CD4-positive, alpha-beta T cell (primary cell): ENCODE results near the gene CD33. TPM values are rescaled to one million over a fixed set of nuclear protein-coding genes. Genes with fewer than 3 reads are reported as not detected.

ENCODE experiments used
- ATAC-seq: fragments of 200-7000 bp; cut with Tn5 transposase; one replicate; pipeline ENCODE4 v1.10.0; 2022; ENCODE audit warnings: mild to moderate bottlenecking; ENCODE audit not compliant: poor library complexity
- CTCF ChIA-PET: fragments of 350-600 bp; sonication (Branson Sonifier 250); formaldehyde crosslinking; loops from one replicate; lab custom pipeline; 2021; ENCODE audit warnings: antibody characterized with exemption, inconsistent platforms; lab: Charles Lee
- POLR2A ChIA-PET: fragments of 350-600 bp; sonication (Branson Sonifier 250); formaldehyde crosslinking; loops from one replicate; lab custom pipeline; 2021; ENCODE audit warnings: antibody characterized with exemption, inconsistent platforms; lab: Charles Lee
- DNase-seq, 14 experiments: peaks; one replicate each; pipeline ENCODE4 v3.0.0-alpha.2; 2013 to 2020; ENCODE audit warnings: mixed read lengths in 2 of 14
- H3K27ac ChIP-seq, 2 donors: one replicate each; pipeline versions ENCODE4 v1.5.1 to v1.7.0; 2013; ENCODE audit warnings: low read length in 2 of 2, low read depth in 1 of 2, mild to moderate bottlenecking in 1 of 2
- H3K27me3 ChIP-seq, 2 experiments: 1 replicate in 1 of 2; 2 replicates in 1 of 2; pipeline versions ENCODE4 v1.6.1 to v1.7.0; 2013; ENCODE audit warnings: low read length in 2 of 2, control low read depth in 1 of 2, mild to moderate bottlenecking in 1 of 2, moderate library complexity in 1 of 2; ENCODE audit not compliant: insufficient read depth in 2 of 2, control insufficient read depth in 1 of 2
- H3K36me3 ChIP-seq: one replicate; pipeline ENCODE4 v1.6.1; 2013; ENCODE audit warnings: low read length, control low read depth; ENCODE audit not compliant: insufficient read depth
- H3K4me1 ChIP-seq: one replicate; pipeline ENCODE4 v1.6.1; 2013; ENCODE audit warnings: low read length, control low read depth; ENCODE audit not compliant: insufficient read depth
- H3K4me3 ChIP-seq: one replicate; pipeline ENCODE4 v1.5.1; 2013; ENCODE audit warnings: mild to moderate bottlenecking, low read length, moderate library complexity
- H3K9me3 ChIP-seq, 2 experiments: 1 replicate in 1 of 2; 2 replicates in 1 of 2; pipeline versions ENCODE4 v1.6.1 to v1.7.0; 2013; ENCODE audit warnings: low read length in 2 of 2, mild to moderate bottlenecking in 2 of 2, control low read depth in 1 of 2, moderate library complexity in 1 of 2; ENCODE audit not compliant: control insufficient read depth in 1 of 2, insufficient read depth in 1 of 2
- H3K27ac Mint-ChIP-seq: one replicate; pipeline ENCODE4 v1.8.0; 2020; ENCODE audit warnings: mixed read lengths
- H3K27me3 Mint-ChIP-seq: one replicate; pipeline ENCODE4 v1.8.0; 2021; ENCODE audit warnings: mixed read lengths
- H3K36me3 Mint-ChIP-seq: one replicate; pipeline ENCODE4 v1.8.0; 2021; ENCODE audit warnings: low read depth, mixed read lengths
- H3K4me1 Mint-ChIP-seq: one replicate; pipeline ENCODE4 v1.8.0; 2021; ENCODE audit warnings: low read depth, mixed read lengths
- H3K4me3 Mint-ChIP-seq: one replicate; pipeline ENCODE4 v1.8.0; 2020; ENCODE audit warnings: mild to moderate bottlenecking, mixed read lengths
- H3K9me3 Mint-ChIP-seq: one replicate; pipeline ENCODE4 v1.8.0; 2020; ENCODE audit warnings: mixed read lengths
- intact Hi-C, 2 experiments: fragments of 100-400 bp; cut with DNase I in 1 of 2; cut with micrococcal nuclease in 1 of 2; formaldehyde crosslinking; loops; one replicate each; pipeline versions ENCODE4 v1.15.1 to v1.9.0; 2023 to 2025; cut with DNase I, micrococcal nuclease
- total RNA-seq, 174 experiments: library from RNA in 2 of 174; stranded (reverse) in 2 of 174; gene quantifications; one replicate each; pipeline ENCODE4 v1.2.3 and lab custom pipeline; 2021 to 2026
- TF ChIP-seq, protein P1 (sequence below): fragments of 200-600 bp; IDR thresholded peaks from one replicate; pipeline ENCODE4 v1.8.0; 2022; ENCODE audit warnings: antibody characterized with exemption, mild to moderate bottlenecking

The CD33 gene
- total RNA-seq, 2 experiments from 2014 or later, result 0.60 to 1.7 TPM

DNA sequence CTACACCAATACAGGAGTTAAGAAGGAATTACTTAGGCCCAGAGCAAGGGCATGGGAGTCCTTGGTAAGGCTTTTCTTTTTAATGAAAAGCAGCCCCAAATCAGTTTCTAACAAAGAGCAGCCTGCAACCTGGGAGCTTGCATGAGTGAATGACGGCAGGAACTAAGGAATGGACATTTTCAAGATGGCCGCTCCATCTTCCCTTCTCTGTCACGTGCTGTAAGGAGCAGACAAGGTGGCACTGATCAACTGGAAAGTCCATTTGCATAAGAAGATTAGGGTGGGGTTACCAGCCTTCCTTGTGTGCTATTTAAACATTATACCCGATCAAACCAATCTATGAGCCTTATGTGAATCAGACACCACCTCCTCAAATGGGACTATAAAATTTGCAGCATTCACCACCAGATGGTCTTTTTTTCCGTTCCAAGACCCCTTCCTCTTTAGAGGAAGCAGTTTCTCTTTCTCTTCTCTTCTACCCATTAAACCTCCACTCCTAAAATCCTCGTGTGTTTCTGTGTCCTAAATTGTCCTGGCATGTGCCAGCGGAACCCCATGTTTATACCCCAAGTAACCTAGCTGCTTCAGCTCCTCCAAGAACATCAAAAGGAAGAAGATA lies 23.2 kb downstream of the CD33 start:
- H3K27ac Mint-ChIP-seq, result no peak overlapping the region
- no peaks in the 10 kb centered on the region for H3K9me3 Mint-ChIP-seq
- Histone ChIP-seq H3K27ac (no peak overlapping the region), H3K36me3 (no peaks in the 10 kb centered on the region), H3K4me1 (no peaks in the 10 kb centered on the region), H3K9me3 (peaks cover 0 to 11% of the 10 kb centered on the region in 2 experiments), H3K27me3 (no peaks in the 10 kb centered on the region), H3K4me3 (no peak overlapping the region)
- TF ChIP-seq, protein P1, sequence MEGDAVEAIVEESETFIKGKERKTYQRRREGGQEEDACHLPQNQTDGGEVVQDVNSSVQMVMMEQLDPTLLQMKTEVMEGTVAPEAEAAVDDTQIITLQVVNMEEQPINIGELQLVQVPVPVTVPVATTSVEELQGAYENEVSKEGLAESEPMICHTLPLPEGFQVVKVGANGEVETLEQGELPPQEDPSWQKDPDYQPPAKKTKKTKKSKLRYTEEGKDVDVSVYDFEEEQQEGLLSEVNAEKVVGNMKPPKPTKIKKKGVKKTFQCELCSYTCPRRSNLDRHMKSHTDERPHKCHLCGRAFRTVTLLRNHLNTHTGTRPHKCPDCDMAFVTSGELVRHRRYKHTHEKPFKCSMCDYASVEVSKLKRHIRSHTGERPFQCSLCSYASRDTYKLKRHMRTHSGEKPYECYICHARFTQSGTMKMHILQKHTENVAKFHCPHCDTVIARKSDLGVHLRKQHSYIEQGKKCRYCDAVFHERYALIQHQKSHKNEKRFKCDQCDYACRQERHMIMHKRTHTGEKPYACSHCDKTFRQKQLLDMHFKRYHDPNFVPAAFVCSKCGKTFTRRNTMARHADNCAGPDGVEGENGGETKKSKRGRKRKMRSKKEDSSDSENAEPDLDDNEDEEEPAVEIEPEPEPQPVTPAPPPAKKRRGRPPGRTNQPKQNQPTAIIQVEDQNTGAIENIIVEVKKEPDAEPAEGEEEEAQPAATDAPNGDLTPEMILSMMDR, result no peak
- H3K4me3 Mint-ChIP-seq, result no peak overlapping the region
- CTCF ChIA-PET, result no interaction called here
- H3K4me1 Mint-ChIP-seq, result no peaks in the 10 kb centered on the region
- DNase-seq, result no peak
- intact Hi-C loops, result no loop called here
- ATAC-seq, result no peak
- POLR2A ChIA-PET, result no interaction called here
- H3K27me3 Mint-ChIP-seq, result peaks cover 19% of the 10 kb centered on the region
- H3K36me3 Mint-ChIP-seq, result no peaks in the 10 kb centered on the region

DNA sequence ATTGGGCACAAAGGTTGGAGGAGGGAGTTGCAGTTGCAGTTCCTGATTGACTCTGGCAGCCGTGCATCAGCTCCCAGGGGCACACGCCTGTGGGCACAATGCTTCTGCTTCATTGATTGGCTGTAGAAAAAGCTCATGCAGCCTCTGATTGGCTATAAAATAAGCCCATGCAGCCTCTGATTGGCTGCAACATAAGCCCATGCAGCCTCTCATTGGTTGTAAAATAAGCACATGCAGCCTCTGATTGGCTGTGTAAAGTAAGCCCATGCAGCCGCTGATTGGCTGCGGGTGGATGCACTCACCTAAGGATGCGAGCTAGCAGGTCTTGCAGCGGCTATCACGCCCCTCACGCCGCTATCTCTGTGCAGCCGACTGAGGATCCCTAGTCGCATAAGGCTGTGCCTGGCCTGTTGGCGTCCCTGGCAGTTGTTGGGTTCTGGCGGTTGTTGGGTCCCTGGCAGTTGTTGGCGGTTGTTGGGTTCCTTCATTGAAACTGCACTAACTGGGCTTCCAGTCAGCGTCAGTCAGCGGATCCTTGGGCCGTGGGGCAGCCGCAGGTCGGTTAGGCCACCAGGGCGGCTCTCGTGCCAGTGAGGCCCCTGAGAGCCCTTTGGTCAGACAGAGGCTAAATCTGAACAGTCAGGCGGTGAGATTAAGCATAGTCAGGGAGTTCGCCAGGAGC lies 26.0 kb downstream of the CD33 start, which contains the start of gene SIGLECL1:
Gene SIGLECL1 (plus strand): TSS at position 295 of the 682 bp plus-strand sequence. CDS start 12,993 bp downstream, outside the sequence.
- POLR2A ChIA-PET, result no interaction called here
- peaks cover 10% of the 10 kb centered on the region for H3K27me3 Mint-ChIP-seq

DNA sequence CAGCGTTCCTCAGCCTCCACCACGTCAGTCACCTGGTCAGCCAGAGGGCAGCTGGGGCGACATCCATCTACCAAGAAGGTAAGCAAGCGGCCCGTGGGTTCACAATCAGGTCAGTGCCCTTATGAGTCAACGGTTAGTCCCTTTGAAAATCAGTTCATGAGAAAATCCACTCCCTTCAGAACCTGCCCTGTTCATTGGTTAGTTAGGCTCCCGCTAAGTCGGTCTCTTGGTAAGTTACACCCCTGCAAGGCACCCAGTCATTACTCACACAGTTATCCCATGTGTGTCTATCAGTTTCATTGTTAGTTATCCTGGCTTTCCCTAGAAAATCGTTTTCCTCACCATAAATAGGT lies 26.6 kb downstream of the CD33 start:
- Histone ChIP-seq H3K36me3 (no peaks in the 10 kb centered on the region), H3K27me3 (peaks cover 0 to 3% of the 10 kb centered on the region in 2 experiments), H3K4me3 (no peak overlapping the region), H3K9me3 (peaks cover 0 to 11% of the 10 kb centered on the region in 2 experiments), H3K4me1 (peaks cover 3% of the 10 kb centered on the region), H3K27ac (no peak overlapping the region)
- no peak for DNase-seq
- H3K36me3 Mint-ChIP-seq, result no peaks in the 10 kb centered on the region
- TF ChIP-seq, protein P1, result no peak
- no peak for ATAC-seq
- H3K9me3 Mint-ChIP-seq, result no peaks in the 10 kb centered on the region
- POLR2A ChIA-PET, result no interaction called here
- H3K4me1 Mint-ChIP-seq, result no peaks in the 10 kb centered on the region
- CTCF ChIA-PET, result no interaction called here
- no peak overlapping the region for H3K4me3 Mint-ChIP-seq
- peaks cover 10% of the 10 kb centered on the region for H3K27me3 Mint-ChIP-seq
- intact Hi-C loops, result loop anchor here in 1 of 2 experiments (10.0 kb wide), 1 partner anchor 317 kb away; no protein-coding TSS in a partner anchor
- H3K27ac Mint-ChIP-seq, result no peak overlapping the region

More for the DNA sequence above, 26.0 kb downstream of the CD33 start, which contains the start of gene SIGLECL1:
- TF ChIP-seq, protein P1, result no peak
- intact Hi-C loops, result loop anchor here in 1 of 2 experiments (10.0 kb wide), 1 partner anchor 316 kb away; no protein-coding TSS in a partner anchor
- peaks cover 3% of the 10 kb centered on the region for H3K4me1 ChIP-seq
- H3K27ac ChIP-seq, result no peak within 1 kb of the TSS
- peaks cover 0 to 11% of the 10 kb centered on the region in 2 experiments for H3K9me3 ChIP-seq
- Mint-ChIP-seq H3K27ac (no peak within 1 kb of the TSS), H3K9me3 (no peaks in the 10 kb centered on the region), H3K36me3 (no peaks in the 10 kb centered on the region), H3K4me3 (no peak within 1 kb of the TSS), H3K4me1 (no peaks in the 10 kb centered on the region)
- H3K27me3 ChIP-seq, result no peaks in the 10 kb centered on the region
- ATAC-seq, result no peak
- H3K36me3 ChIP-seq, result no peaks in the 10 kb centered on the region
- no peak within 1 kb of the TSS for H3K4me3 ChIP-seq
- DNase-seq, result no peak
- CTCF ChIA-PET, result no interaction called here
